ENCODE measurements around the gene CNTNAP5.

Gene CNTNAP5

DNA sequence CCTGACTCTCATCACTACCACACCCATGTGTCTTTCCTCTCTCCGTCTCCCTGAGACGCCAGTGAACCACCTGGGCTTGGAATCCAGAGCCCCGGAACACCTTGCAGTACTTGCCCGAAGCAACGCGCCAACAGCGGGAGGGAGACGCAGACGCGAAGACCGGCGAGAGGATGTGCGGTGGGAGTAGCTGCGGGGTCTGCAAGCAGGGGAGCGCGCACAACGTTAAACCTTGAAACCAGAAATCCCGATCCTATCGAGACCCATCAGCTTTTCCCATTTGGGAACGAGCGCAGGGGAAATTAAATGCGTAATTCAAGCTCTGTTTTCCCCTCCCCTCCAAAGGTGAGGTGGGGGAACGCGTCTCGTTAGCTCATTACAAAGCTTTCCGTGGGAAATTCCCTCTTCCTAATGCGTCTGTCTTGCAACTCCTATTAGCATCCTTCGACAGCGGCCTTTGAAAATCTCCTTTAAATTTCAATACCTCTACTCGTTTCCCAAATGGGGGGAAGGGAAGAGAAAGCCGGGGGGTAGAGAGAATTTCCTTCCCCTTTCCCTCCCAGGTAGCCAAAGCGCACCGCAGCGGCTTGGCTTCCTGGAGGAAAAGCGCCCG, 421 bp upstream of the CNTNAP5 start:
- TF ChIP-seq ZFX (IDR thresholded peaks at IDR 0.05; ENCODE audit: borderline replicate concordance) (no peak), CTCF (IDR thresholded peaks at IDR 0.05) (no peak)
- H3K27ac ChIP-seq = no peak overlapping the region

- TF ChIP-seq ZFX (IDR thresholded peaks at IDR 0.05; ENCODE audit: borderline replicate concordance) = no peak
- no peak overlapping the region for H3K27ac ChIP-seq
Observed at GRCh38 chr2:124025891-124026434, 876 bp downstream of the CNTNAP5 start.

DNA sequence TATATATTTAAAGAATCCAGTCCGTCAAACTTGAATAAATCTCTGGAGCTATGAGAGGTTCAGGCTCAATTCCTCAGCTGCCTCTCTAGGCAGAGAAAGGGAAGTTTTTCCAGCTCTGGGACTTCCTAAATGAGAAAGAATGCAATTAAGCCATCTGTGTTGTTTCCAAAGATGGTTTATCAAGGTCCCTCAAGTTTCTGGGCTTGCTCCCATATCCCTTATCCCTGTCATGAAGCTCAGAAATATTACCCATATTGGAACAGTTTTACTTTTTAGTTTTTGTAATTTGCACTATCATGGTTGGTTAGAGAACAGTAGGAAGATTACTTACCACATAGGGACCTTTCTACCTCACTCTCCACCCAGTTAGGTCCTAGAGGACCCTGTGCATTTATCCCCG, 1.4 kb downstream of the CNTNAP5 start:
- TF ChIP-seq CTCF (IDR thresholded peaks at IDR 0.05) = no peak
- no peak for TF ChIP-seq ZFX (IDR thresholded peaks at IDR 0.05; ENCODE audit: borderline replicate concordance)
- H3K27ac ChIP-seq = no peak overlapping the region

- TF ChIP-seq ZFX (IDR thresholded peaks at IDR 0.05; ENCODE audit: borderline replicate concordance) = no peak
- TF ChIP-seq CTCF (IDR thresholded peaks at IDR 0.05) = peak; percentile 55
- no peak overlapping the region for H3K27ac ChIP-seq
Observed at GRCh38 chr2:124027182-124027581, 2.1 kb downstream of the CNTNAP5 start.

DNA sequence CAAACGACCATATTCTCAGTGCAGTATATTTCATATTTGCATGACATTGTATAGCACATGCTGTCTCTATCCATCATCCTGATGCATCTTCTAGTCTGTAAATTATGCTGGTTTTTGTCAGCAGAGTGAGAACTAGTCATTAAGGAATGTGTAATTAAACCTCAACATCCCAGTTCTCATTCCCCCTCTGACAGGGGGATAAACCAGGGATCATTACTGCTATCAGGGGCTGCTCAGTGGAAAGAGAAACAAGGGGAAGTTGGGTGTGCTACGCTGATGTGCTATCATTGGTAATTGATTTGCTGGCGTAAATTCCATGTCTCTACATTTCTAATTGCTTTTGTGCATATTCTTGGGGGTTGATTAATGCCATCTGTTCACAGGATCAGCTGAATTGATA, 7.7 kb downstream of the CNTNAP5 start:
- H3K27ac ChIP-seq = no peak overlapping the region
- TF ChIP-seq CTCF (IDR thresholded peaks at IDR 0.05) (no peak), ZFX (IDR thresholded peaks at IDR 0.05; ENCODE audit: borderline replicate concordance) (no peak)

DNA sequence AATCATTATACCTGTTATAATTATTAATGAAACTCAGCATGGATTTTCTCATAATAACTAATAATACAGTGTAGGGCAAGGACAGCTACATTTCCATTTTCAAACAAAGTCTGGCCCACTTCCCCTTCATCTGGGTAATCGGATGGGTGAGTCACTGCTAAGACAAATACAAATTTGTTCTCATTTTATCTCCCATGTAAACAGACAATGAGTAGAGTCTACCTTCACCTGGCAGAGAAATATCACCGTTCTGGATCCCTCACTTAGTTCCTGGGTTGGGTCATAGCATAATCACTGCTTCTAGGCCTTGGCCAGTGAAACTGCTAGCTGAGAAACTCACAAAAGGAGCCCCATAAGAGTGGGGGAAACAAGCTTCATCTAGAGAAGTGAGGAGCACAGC, 9.2 kb downstream of the CNTNAP5 start:
- no peak for TF ChIP-seq CTCF (IDR thresholded peaks at IDR 0.05)
- TF ChIP-seq ZFX (IDR thresholded peaks at IDR 0.05; ENCODE audit: borderline replicate concordance) = no peak
- peak overlapping the region; percentile 48 for H3K27ac ChIP-seq

DNA sequence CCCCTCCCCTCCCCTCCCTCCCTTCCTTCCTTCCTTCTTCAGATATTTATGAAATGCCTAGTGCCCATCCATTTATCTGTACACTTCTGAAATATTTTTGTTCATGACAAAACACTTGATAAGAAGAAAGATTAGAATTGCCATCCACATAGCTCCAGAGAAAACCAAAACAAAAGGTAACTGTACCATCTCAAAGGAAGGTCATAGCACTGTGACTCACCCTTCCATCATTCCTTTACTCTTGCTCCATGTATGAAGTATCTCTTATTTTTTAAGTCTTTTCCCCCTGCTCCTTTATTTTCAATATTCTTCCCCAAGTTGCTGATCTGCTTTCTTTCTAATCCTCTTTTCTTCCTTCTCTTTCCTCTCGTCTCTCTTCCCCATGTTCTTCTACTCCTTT, 9.9 kb downstream of the CNTNAP5 start:
- TF ChIP-seq ZFX (IDR thresholded peaks at IDR 0.05; ENCODE audit: borderline replicate concordance) = no peak
- TF ChIP-seq CTCF (IDR thresholded peaks at IDR 0.05) = no peak
- no peak overlapping the region for H3K27ac ChIP-seq

- TF ChIP-seq ZFX (IDR thresholded peaks at IDR 0.05; ENCODE audit: borderline replicate concordance) (no peak), CTCF (IDR thresholded peaks at IDR 0.05) (no peak)
- no peak overlapping the region for H3K27ac ChIP-seq
Observed at GRCh38 chr2:124039032-124039431, 13.9 kb downstream of the CNTNAP5 start.
